GM18867 (cell line): ENCODE results near the gene KIN.
"Not testable (repeated sequence)": the region's sequence is repeated elsewhere in the genome, so short reads cannot be mapped to it uniquely, and the experiment has no call there.

Experiments used
- ATAC-seq: cut with Tn5 transposase; IDR thresholded peaks from one replicate; pipeline ENCODE4 v1.9.1; 2021; ENCODE audit warnings: mild to moderate bottlenecking, moderate library complexity; ENCODE audit not compliant: unreplicated experiment

The KIN gene

DNA sequence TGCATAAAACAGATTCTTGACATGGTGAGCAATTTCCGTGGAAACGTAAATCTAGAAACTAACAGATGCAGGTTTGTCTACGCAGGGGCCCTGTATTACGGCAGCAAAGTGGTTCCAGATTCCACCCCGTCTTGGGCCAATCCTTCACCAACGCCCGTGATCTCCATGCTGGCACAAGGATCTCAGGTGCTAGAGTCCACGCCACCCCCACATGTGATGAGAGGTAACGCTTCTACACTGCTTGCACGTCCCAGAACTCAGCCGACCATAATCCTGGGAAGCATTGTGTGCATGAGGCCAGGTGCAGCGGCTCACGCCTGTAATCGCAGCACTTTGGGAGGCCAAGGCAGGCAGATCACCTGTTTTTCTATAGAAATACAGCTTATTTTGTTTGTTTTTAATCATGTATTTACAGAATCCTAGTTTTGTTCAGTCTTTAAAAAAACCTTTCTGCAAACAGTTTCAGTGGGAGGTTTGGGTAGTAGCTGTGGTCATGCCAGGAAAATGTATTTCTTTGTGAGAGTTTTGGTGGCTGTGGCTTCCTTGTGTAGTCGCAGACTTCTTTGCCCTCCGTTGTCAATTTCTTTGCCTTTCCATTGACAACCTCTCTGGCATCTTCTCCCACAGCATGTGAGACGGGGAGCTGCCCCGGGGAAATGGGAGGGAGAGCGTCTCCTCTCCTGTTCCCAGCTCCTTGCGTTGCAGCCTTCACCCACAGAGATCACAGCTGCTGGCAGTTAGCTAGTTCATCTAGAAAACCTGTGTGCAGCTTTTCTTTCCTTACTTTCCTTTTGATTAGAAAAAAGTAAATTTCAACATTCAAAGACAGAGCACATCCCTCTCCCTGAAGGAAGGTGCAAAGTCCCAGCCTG is 49.0 kb downstream of the KIN start:
- no peak for ATAC-seq

DNA sequence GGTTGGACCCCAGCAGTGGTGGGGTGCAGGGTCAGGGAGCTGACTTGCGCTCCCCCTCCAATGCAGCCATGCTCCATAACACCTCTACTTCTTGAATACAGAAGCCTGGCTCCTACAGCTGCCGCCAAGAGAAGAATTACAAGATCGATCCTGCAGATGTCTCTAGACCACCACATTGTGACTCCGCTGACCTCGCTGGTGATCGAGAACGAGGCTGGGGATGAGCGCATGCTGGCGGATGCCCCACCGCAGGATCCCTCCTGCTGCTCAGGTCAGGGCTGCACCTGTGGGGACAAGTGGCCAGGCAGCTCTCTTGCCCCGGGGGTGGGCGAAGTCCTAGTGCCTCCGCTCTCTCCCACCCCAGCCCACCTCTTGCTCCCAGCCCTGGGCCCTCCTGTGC is 53.0 kb downstream of the KIN start:
- ATAC-seq: no peak

- no peak for ATAC-seq
These were observed 64.8 kb downstream of the KIN start for GRCh38 chr10:7722927-7723529.

- no peak for ATAC-seq
These were observed 67.3 kb downstream of the KIN start for GRCh38 chr10:7720478-7720877.

DNA sequence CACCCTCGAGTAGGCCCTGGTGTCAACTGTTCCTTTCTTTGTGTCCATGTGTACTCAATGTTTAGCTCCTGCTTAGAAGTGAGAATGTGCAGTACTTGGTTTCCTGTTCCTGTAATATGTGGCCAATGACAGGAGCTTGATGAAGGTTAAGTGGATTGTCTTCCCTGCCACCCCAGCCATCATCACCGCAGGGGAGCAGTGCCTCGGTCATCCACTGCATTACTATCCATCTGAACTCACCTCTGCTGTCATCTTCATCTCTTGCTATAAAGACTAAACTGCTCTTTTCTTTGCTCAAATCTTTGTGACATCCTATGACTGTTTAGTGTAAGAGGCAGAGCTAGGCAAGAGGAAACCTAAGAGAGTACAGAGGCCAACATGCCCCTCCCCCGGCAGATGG is 69.1 kb downstream of the KIN start:
- no peak for ATAC-seq

- ATAC-seq: no peak
These were observed 70.0 kb downstream of the KIN start for GRCh38 chr10:7717767-7718166.

GRCh38 chr10:7715515-7715914 is 72.3 kb downstream of the KIN start:
- no peak for ATAC-seq

DNA sequence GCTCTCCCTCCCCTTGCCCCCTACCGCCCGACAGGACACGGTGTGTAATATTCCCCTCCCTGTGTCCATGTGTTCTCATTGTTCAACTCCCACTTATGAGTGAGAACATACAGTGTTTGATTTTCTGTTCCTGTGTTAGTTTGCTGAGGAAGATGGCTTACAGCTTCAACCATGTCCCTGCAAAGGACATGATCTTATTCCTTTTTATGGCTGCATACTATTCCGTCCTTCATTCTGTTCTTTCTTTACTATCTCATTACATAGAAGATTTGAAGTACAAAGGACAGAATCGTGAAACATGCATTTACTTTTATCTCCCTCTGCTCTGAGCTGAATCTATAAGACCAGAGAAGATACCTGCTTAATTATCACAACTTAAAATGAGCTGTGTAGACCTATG is 76.7 kb downstream of the KIN start:
- not testable (repeated sequence) for ATAC-seq

DNA sequence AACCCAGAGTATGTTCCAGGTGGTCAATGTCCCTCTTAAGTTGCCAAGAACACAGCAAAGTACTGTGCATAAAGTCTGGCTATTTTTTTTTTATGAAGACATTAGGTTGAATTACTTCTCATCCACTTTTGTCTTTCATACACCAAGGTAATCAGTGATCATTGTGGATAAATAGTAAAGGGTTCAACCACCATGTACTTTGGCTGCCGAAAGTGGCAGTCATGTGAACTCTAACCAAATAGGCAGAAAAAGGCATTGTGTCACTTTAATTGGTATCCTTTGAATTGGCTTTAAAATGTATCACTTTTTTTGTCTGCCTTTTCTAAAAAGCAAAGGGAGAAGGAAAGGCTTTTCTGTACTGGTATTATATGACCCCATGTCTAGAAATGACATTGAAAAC is 77.3 kb downstream of the KIN start:
- no peak for ATAC-seq

- no peak for ATAC-seq
These were observed 79.0 kb downstream of the KIN start for GRCh38 chr10:7708832-7709231.

GRCh38 chr10:7707858-7708622 is 79.8 kb downstream of the KIN start:
- ATAC-seq: no peak

DNA sequence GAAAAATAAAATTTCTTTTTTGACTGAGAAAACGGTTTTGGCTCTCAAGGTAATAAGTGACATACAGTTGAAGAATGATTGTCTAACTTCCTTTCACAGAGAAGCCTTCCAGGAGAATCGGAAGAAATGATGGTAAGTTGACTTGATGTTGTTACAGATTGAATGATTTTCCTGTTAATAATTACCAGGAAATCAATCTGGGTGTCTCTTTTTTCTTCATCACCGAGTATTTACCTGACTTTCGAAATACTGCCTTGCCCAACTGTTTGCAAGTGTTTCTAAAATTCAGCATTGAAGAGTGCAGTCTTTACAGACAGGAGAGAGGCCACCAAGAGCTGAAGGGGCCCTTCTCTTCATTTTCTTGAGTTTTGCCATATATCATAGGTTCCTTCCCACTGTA is 80.7 kb downstream of the KIN start:
- ATAC-seq: no peak

DNA sequence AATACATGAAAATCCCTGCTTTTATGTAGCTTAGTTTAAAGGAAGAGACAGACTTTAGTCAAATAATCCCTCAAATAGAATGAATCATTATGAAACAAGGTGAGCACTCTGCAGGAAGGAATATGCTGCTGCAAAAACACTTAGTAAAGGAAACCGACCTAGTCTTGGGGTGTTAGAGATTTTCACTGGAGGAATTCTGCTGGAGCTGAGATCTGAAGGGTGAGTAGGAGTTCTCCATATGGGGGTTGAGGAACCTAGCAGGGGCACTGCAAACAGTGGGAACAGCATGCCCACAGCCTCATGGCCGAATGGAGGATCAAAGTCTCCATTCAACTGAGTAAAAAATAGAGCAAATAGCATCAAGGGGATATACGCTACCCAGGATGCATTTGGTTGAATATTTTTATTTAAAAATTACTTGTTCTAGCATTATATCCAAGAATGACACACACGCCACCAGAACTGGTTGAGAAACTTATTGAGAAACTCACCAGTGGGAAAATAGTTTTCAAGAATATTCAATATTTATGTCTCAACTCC is 81.2 kb downstream of the KIN start:
- no peak for ATAC-seq

- no peak for ATAC-seq
These were observed 82.5 kb downstream of the KIN start for GRCh38 chr10:7705341-7705740.

- no peak for ATAC-seq
These were observed 83.4 kb downstream of the KIN start for GRCh38 chr10:7704071-7705016.

DNA sequence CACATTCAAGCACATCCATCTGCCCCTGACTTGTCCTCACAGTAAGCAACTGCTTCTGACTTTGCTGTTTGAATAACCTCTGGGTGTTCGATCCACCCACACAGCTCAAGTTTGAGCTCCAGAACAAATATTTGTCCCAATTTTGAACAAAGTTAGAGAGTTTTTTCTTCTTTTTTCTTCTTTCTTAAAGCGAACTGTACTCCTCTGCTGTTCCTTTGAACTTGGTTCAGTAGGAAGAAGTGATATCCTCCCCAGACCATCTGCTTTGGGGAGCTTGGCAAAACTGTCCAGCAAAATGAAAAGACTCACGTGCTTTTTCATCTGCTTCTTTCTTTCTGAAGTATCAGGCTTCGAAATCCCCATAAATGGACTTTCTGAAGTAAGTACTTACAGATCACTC is 84.7 kb downstream of the KIN start, which contains the start of gene ITIH2:
TSS of gene ITIH2 (plus strand) at position 177 of the 400 bp plus-strand sequence. CDS start at position 296, 119 bp downstream.
- ATAC-seq: no peak

DNA sequence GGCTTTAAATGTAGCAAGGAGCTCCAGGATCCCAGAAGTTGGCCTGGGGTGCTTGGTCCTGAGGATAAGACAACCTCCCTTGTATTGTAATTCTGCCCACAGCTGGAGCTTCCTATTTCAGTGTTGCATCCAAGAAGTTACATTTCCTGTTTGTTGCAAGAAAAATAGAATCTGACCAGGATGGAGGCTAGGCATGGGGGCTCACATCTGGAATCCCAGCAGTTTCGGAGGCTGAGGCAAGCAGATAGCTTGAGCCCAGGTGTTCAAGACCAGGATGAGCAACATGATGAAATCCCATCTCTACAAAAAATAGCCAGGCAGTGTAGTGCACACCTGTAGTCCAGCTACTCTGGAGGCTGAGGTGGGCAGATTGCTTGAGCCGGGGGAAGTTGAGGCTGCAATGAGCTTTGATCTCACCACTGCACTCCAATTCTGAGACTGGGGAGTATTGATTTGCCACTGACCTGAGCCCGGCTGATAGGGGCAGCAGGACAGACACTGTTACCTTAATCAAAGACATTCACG is 85.4 kb downstream of the KIN start:
- ATAC-seq: no peak

GRCh38 chr10:7701158-7701742 is 86.5 kb downstream of the KIN start:
- ATAC-seq: no peak
